Body of pancreas (tissue), 4 donors: Measurements from ENCODE around the gene GRID1. TPM values are rescaled to one million over a fixed set of nuclear protein-coding genes. Genes with fewer than 3 reads are reported as not detected.

Experiments
- ATAC-seq: fragments of 150-250 bp; one replicate; pipeline ENCODE4 v1.9.1; 2016
- DNase-seq, 4 donors: peaks; one replicate each; pipeline ENCODE4 v3.0.0-alpha.2; 2019
- H3K27ac ChIP-seq, 4 donors: fragments of 200-600 bp; sonication (generic); 1 replicate in 3 of 4; 2 replicates in 1 of 4; pipeline versions ENCODE4 v1.5.1 to v1.6.1; 2016 to 2019; ENCODE audit warnings: mild to moderate bottlenecking in 1 of 4, mixed read lengths in 1 of 4, moderate library complexity in 1 of 4
- H3K27me3 ChIP-seq, 2 donors: fragments of 200-600 bp; sonication (generic); one replicate each; pipeline ENCODE4 v1.6.0; 2016; ENCODE audit warnings: mild to moderate bottlenecking in 1 of 2
- H3K36me3 ChIP-seq, 2 donors: fragments of 200-600 bp; sonication (generic); replicated peaks in 1 of 2; 2 replicates each; pipeline ENCODE4 v1.5.1; 2016; ENCODE audit warnings: low read depth in 2 of 2; ENCODE audit not compliant: insufficient read depth in 1 of 2
- H3K4me1 ChIP-seq: fragments of 200-600 bp; sonication (generic); one replicate; pipeline ENCODE4 v1.6.0; 2016
- H3K4me3 ChIP-seq, 2 donors: fragments of 200-600 bp; sonication (generic); 1 replicate in 1 of 2; 2 replicates in 1 of 2; pipeline ENCODE4 v1.5.1; 2016 to 2019
- H3K9me3 ChIP-seq, 3 donors: fragments of 200-600 bp; sonication (generic); 1 replicate in 2 of 3; 2 replicates in 1 of 3; pipeline ENCODE4 v1.5.1; 2016
- CTCF ChIP-seq, 7 experiments: fragments of 450-650 bp in 4 of 7; fragments of 200-600 bp in 3 of 7; sonication (generic) in 3 of 7; IDR thresholded peaks; one replicate each; pipeline ENCODE4 v1.5.1; 2016 to 2019; ENCODE audit warnings: antibody characterized with exemption in 7 of 7
- POLR2A ChIP-seq, 3 donors: fragments of 450-650 bp; IDR thresholded peaks; one replicate each; pipeline ENCODE4 v1.6.1; 2016; ENCODE audit warnings: antibody characterized with exemption in 3 of 3, mild to moderate bottlenecking in 2 of 3
- WGBS, 2 donors: methylation state at CpG; one replicate each; pipeline ENCODE4 v1.1.5; 2017; 5-methylcytosine and 5-hydroxymethylcytosine counted together
- intact Hi-C: fragments of 100-400 bp; cut with DNase I; formaldehyde crosslinking; loops from one replicate; pipeline ENCODE4 v1.15.1; 2023
- total RNA-seq, 2 donors: library from RNA; depleted of rRNA; stranded (reverse); fragments of >200 nt; gene quantifications; one replicate each; pipeline ENCODE4 v1.1.0, GENCODE V29; 2016

Gene GRID1
- total RNA-seq, 2 donors from 2014 or later = 1.0 to 1.6 TPM

GRCh38 chr10:86345296-86345858, 21.2 kb downstream of the GRID1 start:
- intact Hi-C loops = no loop called here
- H3K27me3 ChIP-seq = no peaks in the 10 kb centered on the region
- WGBS, 2 donors = 89 to 100% methylated on average over 4 of the region's 4 CpGs
- H3K9me3 ChIP-seq = no peaks in the 10 kb centered on the region
- ATAC-seq (no peak), DNase-seq (peak in 1 of 4 donors; percentile 4)
- TF ChIP-seq CTCF (IDR thresholded peaks at IDR 0.05) = no peak
- TF ChIP-seq POLR2A (IDR thresholded peaks at IDR 0.05) = no peak
- no peaks in the 10 kb centered on the region for H3K36me3 ChIP-seq
- no peak overlapping the region for H3K27ac ChIP-seq
- H3K4me1 ChIP-seq = no peaks in the 10 kb centered on the region
- H3K4me3 ChIP-seq = no peak overlapping the region

- Histone ChIP-seq H3K4me3 (no peak overlapping the region), H3K27ac (no peak overlapping the region), H3K27me3 (no peaks in the 10 kb centered on the region), H3K9me3 (no peaks in the 10 kb centered on the region), H3K4me1 (no peaks in the 10 kb centered on the region), H3K36me3 (no peaks in the 10 kb centered on the region)
- no peak for ATAC-seq
- intact Hi-C loops = no loop called here
- no peak for TF ChIP-seq CTCF (IDR thresholded peaks at IDR 0.05)
- TF ChIP-seq POLR2A (IDR thresholded peaks at IDR 0.05) = no peak
- 48 to 59% methylated on average over 6 of the region's 6 CpGs for WGBS, 2 donors
- peak in 1 of 4 donors; percentile 9 for DNase-seq
Observed at GRCh38 chr10:86344714-86345161, 21.9 kb downstream of the GRID1 start.

GRCh38 chr10:86344281-86344680, 22.3 kb downstream of the GRID1 start:
- ATAC-seq = no peak
- Histone ChIP-seq H3K27ac (no peak overlapping the region), H3K9me3 (no peaks in the 10 kb centered on the region), H3K4me3 (no peak overlapping the region), H3K27me3 (no peaks in the 10 kb centered on the region), H3K36me3 (no peaks in the 10 kb centered on the region), H3K4me1 (no peaks in the 10 kb centered on the region)
- intact Hi-C loops = no loop called here
- TF ChIP-seq CTCF (IDR thresholded peaks at IDR 0.05) (no peak), POLR2A (IDR thresholded peaks at IDR 0.05) (no peak)
- DNase-seq = peak in 1 of 4 donors; percentile 3
- WGBS, 2 donors = 83 to 89% methylated on average over 2 to 3 of the region's 3 CpGs

- TF ChIP-seq POLR2A (IDR thresholded peaks at IDR 0.05) (no peak), CTCF (IDR thresholded peaks at IDR 0.05) (no peak)
- no peaks in the 10 kb centered on the region for H3K9me3 ChIP-seq
- H3K27ac ChIP-seq = no peak overlapping the region
- no peak overlapping the region for H3K4me3 ChIP-seq
- 60 to 74% methylated on average over 2 to 7 of the region's 7 CpGs for WGBS, 2 donors
- no peak for ATAC-seq
- DNase-seq = peak in 1 of 4 donors; percentile 4
- H3K36me3 ChIP-seq = no peaks in the 10 kb centered on the region
- H3K27me3 ChIP-seq = no peaks in the 10 kb centered on the region
- intact Hi-C loops = no loop called here
- H3K4me1 ChIP-seq = no peaks in the 10 kb centered on the region
Observed at GRCh38 chr10:86343761-86344160, 22.8 kb downstream of the GRID1 start.
